B cell (primary cell): ENCODE results near the gene TSPAN16. TPM values are rescaled to one million over a fixed set of nuclear protein-coding genes. Genes with fewer than 3 reads are reported as not detected.

Experiments used
- ATAC-seq: fragments of 200-7000 bp; cut with Tn5 transposase; one replicate; pipeline ENCODE4 v1.10.0; 2021; ENCODE audit warnings: low read depth, mild to moderate bottlenecking, moderate number of reproducible peaks, moderate library complexity
- CTCF ChIA-PET: fragments of 350-600 bp; sonication (Branson Sonifier 250); formaldehyde crosslinking; loops from one replicate; lab custom pipeline; 2021; ENCODE audit warnings: antibody characterized with exemption, inconsistent platforms; lab: Charles Lee
- POLR2A ChIA-PET: fragments of 350-600 bp; sonication (Branson Sonifier 250); formaldehyde crosslinking; loops from one replicate; lab custom pipeline; 2021; ENCODE audit warnings: antibody characterized with exemption; lab: Charles Lee
- DNase-seq: peaks from one replicate; pipeline ENCODE4 v3.0.0; 2013
- H2AFZ ChIP-seq: 2 replicates; pipeline ENCODE4 v1.6.1; 2012; ENCODE audit warnings: mild to moderate bottlenecking, low read depth, low read length; ENCODE audit not compliant: insufficient read depth, poor library complexity, severe bottlenecking
- H3K27ac ChIP-seq, 2 donors: 1 replicate in 1 of 2; 2 replicates in 1 of 2; pipeline ENCODE4 v1.5.1; 2012 to 2013; ENCODE audit warnings: low read length in 2 of 2, mild to moderate bottlenecking in 2 of 2, moderate library complexity in 1 of 2
- H3K27me3 ChIP-seq, 4 experiments: fragments of 200-600 bp in 1 of 4; sonication (generic) in 1 of 4; replicated peaks in 1 of 4; 1 replicate in 2 of 4; 2 replicates in 2 of 4; pipeline versions ENCODE4 v1.6.1 to v1.7.0; 2013 to 2016; ENCODE audit warnings: low read length in 3 of 4, mild to moderate bottlenecking in 2 of 4, mixed read lengths in 1 of 4, moderate library complexity in 1 of 4; ENCODE audit not compliant: insufficient read depth in 4 of 4, control insufficient read depth in 3 of 4; ENCODE audit errors: control extremely low read depth in 1 of 4
- H3K36me3 ChIP-seq, 2 experiments: replicated peaks in 1 of 2; 1 replicate in 1 of 2; 2 replicates in 1 of 2; pipeline versions ENCODE4 v1.6.1 to v1.7.1; 2013; ENCODE audit warnings: low read length in 1 of 2; ENCODE audit not compliant: insufficient read depth in 2 of 2, control insufficient read depth in 1 of 2; ENCODE audit errors: control extremely low read depth in 1 of 2, extremely low read depth in 1 of 2
- H3K4me1 ChIP-seq, 2 donors: fragments of 200-600 bp in 1 of 2; sonication (generic) in 1 of 2; 1 replicate in 1 of 2; 2 replicates in 1 of 2; pipeline versions ENCODE4 v1.5.1 to v1.6.1; 2013 to 2017; ENCODE audit warnings: low read length in 2 of 2; ENCODE audit not compliant: control insufficient read depth in 2 of 2, insufficient read depth in 2 of 2
- H3K4me2 ChIP-seq: replicated peaks from 2 replicates; pipeline ENCODE3; 2012; ENCODE audit warnings: mild to moderate bottlenecking, low read depth, low read length; ENCODE audit not compliant: poor library complexity, severe bottlenecking
- H3K4me3 ChIP-seq, 5 experiments: fragments of 200-600 bp in 1 of 5; sonication (generic) in 1 of 5; 1 replicate in 3 of 5; 2 replicates in 2 of 5; pipeline versions ENCODE4 v1.5.1 to v1.7.0; 2011 to 2016; ENCODE audit warnings: low read length in 4 of 5, mild to moderate bottlenecking in 4 of 5, low read depth in 2 of 5, control low read depth in 1 of 5, moderate library complexity in 1 of 5; ENCODE audit not compliant: insufficient read depth in 1 of 5; ENCODE audit errors: control extremely low read depth in 1 of 5, extremely low read depth in 1 of 5
- H3K79me2 ChIP-seq: fragments of 200-600 bp; sonication (generic); one replicate; pipeline ENCODE4 v1.6.0; 2016; ENCODE audit warnings: low read length; ENCODE audit not compliant: control insufficient read depth, insufficient read depth
- H3K9ac ChIP-seq: fragments of 200-600 bp; sonication (generic); 2 replicates; pipeline ENCODE4 v1.6.1; 2017; ENCODE audit warnings: mild to moderate bottlenecking, low read length, moderate library complexity
- H3K9me3 ChIP-seq, 3 donors: one replicate each; pipeline versions ENCODE4 v1.6.1 to v1.7.1; 2013; ENCODE audit warnings: low read length in 2 of 3; ENCODE audit not compliant: control insufficient read depth in 2 of 3, insufficient read depth in 1 of 3; ENCODE audit errors: control extremely low read depth in 1 of 3
- H4K20me1 ChIP-seq: 2 replicates; pipeline ENCODE4 v1.6.0; 2012; ENCODE audit warnings: mild to moderate bottlenecking, low read length; ENCODE audit not compliant: insufficient read depth, control insufficient read depth, poor library complexity, severe bottlenecking
- H3K27ac Mint-ChIP-seq: one replicate; pipeline ENCODE4 v1.8.0; 2021; ENCODE audit warnings: mixed read lengths
- H3K27me3 Mint-ChIP-seq: one replicate; pipeline ENCODE4 v1.8.0; 2021; ENCODE audit warnings: mixed read lengths
- H3K4me1 Mint-ChIP-seq: one replicate; pipeline ENCODE4 v1.8.0; 2021; ENCODE audit warnings: mixed read lengths
- H3K4me3 Mint-ChIP-seq: one replicate; pipeline ENCODE4 v1.8.0; 2021; ENCODE audit warnings: mixed read lengths
- H3K9me3 Mint-ChIP-seq: one replicate; pipeline ENCODE4 v1.8.0; 2022; ENCODE audit warnings: mixed read lengths; ENCODE audit not compliant: insufficient read depth
- EZH2 ChIP-seq: IDR thresholded peaks from 2 replicates; pipeline ENCODE4 v1.6.1; 2012; ENCODE audit warnings: borderline replicate concordance, low read depth, mild to moderate bottlenecking, moderate library complexity, low read length; ENCODE audit not compliant: insufficient read depth, poor library complexity, severe bottlenecking
- WGBS: methylation state at CpG from one replicate; pipeline ENCODE4 v1.1.5; 2013; ENCODE audit warnings: missing lambda C conversion rate; ENCODE audit not compliant: insufficient coverage; 5-methylcytosine and 5-hydroxymethylcytosine counted together
- intact Hi-C: fragments of 100-400 bp; cut with micrococcal nuclease; formaldehyde crosslinking; loops from one replicate; pipeline ENCODE4 v1.10.0; 2022
- polyA plus RNA-seq: library from polyadenylated mRNA; depleted of rRNA; stranded (reverse); fragments of >200 nt; gene quantifications from 2 replicates; pipeline ENCODE4 v1.2.3, GENCODE V29; 2012
- total RNA-seq, 2 donors: library from RNA; stranded (reverse); fragments of 120-200 nt in 1 of 2; gene quantifications; 1 replicate in 1 of 2; 2 replicates in 1 of 2; pipeline versions ENCODE4 v1.2.3 to v1.2.4, GENCODE V29; 2013 to 2022
- TF ChIP-seq, protein P1 (sequence below): fragments of 200-600 bp; IDR thresholded peaks from one replicate; pipeline ENCODE4 v1.8.0; 2022; ENCODE audit warnings: antibody characterized with exemption, mild to moderate bottlenecking

TSPAN16 gene
- total and polyA plus RNA-seq, 2 donors (not counting 1 experiment from before 2014, with no cell fraction given), result not detected

DNA sequence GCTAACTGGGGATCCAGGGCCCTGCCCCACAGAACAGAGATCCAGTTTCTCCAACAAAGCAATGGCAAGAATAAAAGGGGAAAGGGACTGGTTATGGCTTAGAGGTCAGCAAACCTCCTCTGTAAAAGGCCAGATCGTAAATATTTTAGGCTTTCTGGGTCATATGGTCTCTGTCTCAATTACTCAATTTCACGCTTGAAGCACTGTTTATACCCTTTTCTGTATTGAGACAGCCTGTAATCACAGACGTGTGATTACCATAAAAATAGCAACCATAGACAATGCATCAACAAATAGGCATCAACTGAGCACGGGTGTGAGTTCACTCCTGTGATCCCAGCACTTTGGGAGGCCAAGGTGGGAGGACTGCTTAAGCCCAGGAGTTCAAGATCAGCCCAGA is 34.2 kb downstream of the TSPAN16 start:
- WGBS, result 93% methylated on average over 2 of the region's 4 CpGs
- intact Hi-C loops, result no loop called here
- Histone ChIP-seq H3K4me1 (no peaks in the 10 kb centered on the region), H3K4me3 (no peak overlapping the region), H3K9ac (no peak overlapping the region), H3K36me3 (peaks cover 3 to 4% of the 10 kb centered on the region in 2 experiments), H3K27me3 (no peaks in the 10 kb centered on the region), H4K20me1 (no peaks in the 10 kb centered on the region), H3K4me2 (no peak overlapping the region), H3K79me2 (no peaks in the 10 kb centered on the region), H3K9me3 (peaks cover 0 to 5% (median 0%) of the 10 kb centered on the region in 3 donors), H2AFZ (no peak overlapping the region), H3K27ac (no peak overlapping the region)
- Mint-ChIP-seq H3K9me3 (no peaks in the 10 kb centered on the region), H3K27ac (no peak overlapping the region), H3K27me3 (no peaks in the 10 kb centered on the region), H3K4me1 (no peaks in the 10 kb centered on the region), H3K4me3 (no peak overlapping the region)
- CTCF ChIA-PET, result no interaction called here
- POLR2A ChIA-PET, result no interaction called here
- ATAC-seq (no peak), DNase-seq (no peak)
- TF ChIP-seq, protein P1, sequence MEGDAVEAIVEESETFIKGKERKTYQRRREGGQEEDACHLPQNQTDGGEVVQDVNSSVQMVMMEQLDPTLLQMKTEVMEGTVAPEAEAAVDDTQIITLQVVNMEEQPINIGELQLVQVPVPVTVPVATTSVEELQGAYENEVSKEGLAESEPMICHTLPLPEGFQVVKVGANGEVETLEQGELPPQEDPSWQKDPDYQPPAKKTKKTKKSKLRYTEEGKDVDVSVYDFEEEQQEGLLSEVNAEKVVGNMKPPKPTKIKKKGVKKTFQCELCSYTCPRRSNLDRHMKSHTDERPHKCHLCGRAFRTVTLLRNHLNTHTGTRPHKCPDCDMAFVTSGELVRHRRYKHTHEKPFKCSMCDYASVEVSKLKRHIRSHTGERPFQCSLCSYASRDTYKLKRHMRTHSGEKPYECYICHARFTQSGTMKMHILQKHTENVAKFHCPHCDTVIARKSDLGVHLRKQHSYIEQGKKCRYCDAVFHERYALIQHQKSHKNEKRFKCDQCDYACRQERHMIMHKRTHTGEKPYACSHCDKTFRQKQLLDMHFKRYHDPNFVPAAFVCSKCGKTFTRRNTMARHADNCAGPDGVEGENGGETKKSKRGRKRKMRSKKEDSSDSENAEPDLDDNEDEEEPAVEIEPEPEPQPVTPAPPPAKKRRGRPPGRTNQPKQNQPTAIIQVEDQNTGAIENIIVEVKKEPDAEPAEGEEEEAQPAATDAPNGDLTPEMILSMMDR, result no peak
- no peak for TF ChIP-seq EZH2

DNA sequence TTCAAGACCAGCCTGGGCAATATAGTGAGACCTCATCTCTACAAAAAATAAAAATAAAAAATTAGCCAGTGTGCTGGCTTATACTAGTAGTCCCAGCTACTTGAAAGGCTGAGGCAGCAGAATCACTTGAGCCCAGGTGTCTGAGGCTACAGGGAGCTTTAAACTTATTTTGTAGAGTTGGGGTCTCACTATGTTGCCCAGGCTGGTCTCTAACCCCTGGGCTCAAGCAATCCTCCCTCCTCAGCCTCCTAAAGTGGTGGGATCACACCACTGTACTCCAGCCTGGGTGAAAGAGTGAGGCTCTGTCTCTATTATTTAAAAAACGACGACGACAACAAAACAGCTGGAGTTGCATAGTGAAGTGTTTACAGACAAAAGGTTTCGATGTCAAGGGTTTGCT is 35.5 kb downstream of the TSPAN16 start:
- no peak overlapping the region for H2AFZ ChIP-seq
- no peak for DNase-seq
- peaks cover 0 to 13% (median 0%) of the 10 kb centered on the region in 3 donors for H3K9me3 ChIP-seq
- no peak for ATAC-seq
- no peak overlapping the region for H3K4me3 Mint-ChIP-seq
- no peaks in the 10 kb centered on the region for H3K27me3 ChIP-seq
- H3K4me3 ChIP-seq, result no peak overlapping the region
- H3K79me2 ChIP-seq, result no peaks in the 10 kb centered on the region
- H3K4me2 ChIP-seq, result no peak overlapping the region
- H3K4me1 Mint-ChIP-seq, result no peaks in the 10 kb centered on the region
- no peaks in the 10 kb centered on the region for H3K9me3 Mint-ChIP-seq
- POLR2A ChIA-PET, result no interaction called here
- no peak for TF ChIP-seq EZH2
- TF ChIP-seq, protein P1, result no peak
- no peaks in the 10 kb centered on the region for H4K20me1 ChIP-seq
- H3K27me3 Mint-ChIP-seq, result no peaks in the 10 kb centered on the region
- peaks cover 6 to 8% of the 10 kb centered on the region in 2 experiments for H3K36me3 ChIP-seq
- no peak overlapping the region for H3K27ac ChIP-seq
- CTCF ChIA-PET, result interaction anchor here (1.7 kb wide), 1 partner anchor 9 kb away, joined by 4 read pairs; no protein-coding TSS in a partner anchor
- no peaks in the 10 kb centered on the region for H3K4me1 ChIP-seq
- 100% methylated on average over 3 of the region's 4 CpGs for WGBS
- intact Hi-C loops, result no loop called here
- no peak overlapping the region for H3K27ac Mint-ChIP-seq
- no peak overlapping the region for H3K9ac ChIP-seq
